Mucosa of descending colon (tissue), 3 donors: Measurements from ENCODE around the gene USP10. TPM values are rescaled to one million over a fixed set of nuclear protein-coding genes. Genes with fewer than 3 reads are reported as not detected.

Source experiments
- ATAC-seq: fragments of 200-7000 bp; cut with Tn5 transposase; one replicate; pipeline ENCODE4 v1.9.1; 2020; ENCODE audit warnings: mild to moderate bottlenecking, moderate library complexity
- DNase-seq, 3 donors: peaks; one replicate each; pipeline ENCODE4 v3.0.0-alpha.2; 2020
- H3K36me3 ChIP-seq: fragments of 200-600 bp; one replicate; pipeline ENCODE4 v1.8.0; 2021; ENCODE audit warnings: low read depth, mild to moderate bottlenecking
- H3K4me1 ChIP-seq: fragments of 200-600 bp; one replicate; pipeline ENCODE4 v1.8.0; 2021; ENCODE audit warnings: low read depth, mild to moderate bottlenecking
- H3K4me3 ChIP-seq: fragments of 200-600 bp; one replicate; pipeline ENCODE4 v1.8.0; 2021; ENCODE audit warnings: mild to moderate bottlenecking
- H3K9me3 ChIP-seq: fragments of 200-600 bp; one replicate; pipeline ENCODE4 v1.8.0; 2021; ENCODE audit warnings: mild to moderate bottlenecking
- intact Hi-C, 2 donors: fragments of 100-400 bp; cut with DNase I in 1 of 2; cut with micrococcal nuclease in 1 of 2; formaldehyde crosslinking; loops; one replicate each; pipeline versions ENCODE4 v1.11.0 to v1.11.1; 2022; cut with DNase I, micrococcal nuclease
- total RNA-seq, 3 donors: library from RNA; stranded (reverse); fragmentation: NEBNext Ultra II Directional in 2 of 3; extraction: Animal tissue kit (Norgen Biotek cat#: 25700) in 2 of 3; gene quantifications; one replicate each; pipeline versions ENCODE4 v1.2.1 to v1.2.4, GENCODE V29; 2021 to 2023
- TF ChIP-seq, protein P1 (sequence below): fragments of 200-600 bp; IDR thresholded peaks from one replicate; pipeline ENCODE4 v1.8.0; 2022; ENCODE audit warnings: antibody characterized with exemption, mild to moderate bottlenecking
- donor health status: DM: no; HTN: no; CAD: no; lungs with moderate emphysema.
- donor health status: DM: no; HTN: no; CAD: no.
- donor health status: DM: no; HTN: yes; CAD: no.

USP10 gene
- total RNA-seq, 3 donors from 2014 or later = 65.1 to 76.9 (median 72.4) TPM

DNA sequence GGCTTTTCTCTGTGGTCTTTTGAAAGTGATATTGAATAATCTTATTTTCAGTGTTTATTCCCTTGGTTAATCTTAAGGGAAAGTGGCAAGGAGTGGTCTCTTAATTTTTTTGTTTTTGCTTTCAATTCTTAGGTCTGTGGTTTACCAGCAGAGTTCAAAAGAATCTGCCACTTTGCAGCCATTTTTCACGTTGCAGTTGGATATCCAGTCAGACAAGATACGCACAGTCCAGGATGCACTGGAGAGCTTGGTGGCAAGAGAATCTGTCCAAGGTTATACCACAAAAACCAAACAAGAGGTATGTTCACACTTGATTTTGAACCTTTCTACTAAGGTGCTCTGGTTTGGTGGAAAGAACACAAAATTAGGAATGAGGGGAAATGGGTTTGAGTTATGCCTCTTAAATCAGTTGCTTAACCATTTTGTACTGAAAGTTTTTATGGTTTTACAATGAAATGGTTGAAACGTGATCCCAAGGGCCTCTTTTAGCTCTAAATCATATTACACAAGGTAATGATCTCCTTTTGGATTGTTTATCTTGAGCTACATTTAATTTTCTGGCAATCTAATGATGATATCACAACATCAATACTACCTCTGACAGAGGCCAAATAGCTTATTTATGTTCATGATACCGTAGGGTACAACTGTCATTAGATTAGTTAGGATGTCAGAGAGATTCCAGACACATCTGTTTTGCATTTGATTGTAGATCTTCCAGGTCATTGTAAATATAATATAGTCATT lies 68.4 kb downstream of the USP10 start:
- Histone ChIP-seq H3K9me3 (no peaks in the 10 kb centered on the region), H3K4me1 (no peaks in the 10 kb centered on the region), H3K4me3 (no peak overlapping the region), H3K36me3 (no peaks in the 10 kb centered on the region)
- ATAC-seq (no peak), DNase-seq (no peak)
- intact Hi-C loops = no loop called here
- TF ChIP-seq, protein P1, sequence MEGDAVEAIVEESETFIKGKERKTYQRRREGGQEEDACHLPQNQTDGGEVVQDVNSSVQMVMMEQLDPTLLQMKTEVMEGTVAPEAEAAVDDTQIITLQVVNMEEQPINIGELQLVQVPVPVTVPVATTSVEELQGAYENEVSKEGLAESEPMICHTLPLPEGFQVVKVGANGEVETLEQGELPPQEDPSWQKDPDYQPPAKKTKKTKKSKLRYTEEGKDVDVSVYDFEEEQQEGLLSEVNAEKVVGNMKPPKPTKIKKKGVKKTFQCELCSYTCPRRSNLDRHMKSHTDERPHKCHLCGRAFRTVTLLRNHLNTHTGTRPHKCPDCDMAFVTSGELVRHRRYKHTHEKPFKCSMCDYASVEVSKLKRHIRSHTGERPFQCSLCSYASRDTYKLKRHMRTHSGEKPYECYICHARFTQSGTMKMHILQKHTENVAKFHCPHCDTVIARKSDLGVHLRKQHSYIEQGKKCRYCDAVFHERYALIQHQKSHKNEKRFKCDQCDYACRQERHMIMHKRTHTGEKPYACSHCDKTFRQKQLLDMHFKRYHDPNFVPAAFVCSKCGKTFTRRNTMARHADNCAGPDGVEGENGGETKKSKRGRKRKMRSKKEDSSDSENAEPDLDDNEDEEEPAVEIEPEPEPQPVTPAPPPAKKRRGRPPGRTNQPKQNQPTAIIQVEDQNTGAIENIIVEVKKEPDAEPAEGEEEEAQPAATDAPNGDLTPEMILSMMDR = no peak

DNA sequence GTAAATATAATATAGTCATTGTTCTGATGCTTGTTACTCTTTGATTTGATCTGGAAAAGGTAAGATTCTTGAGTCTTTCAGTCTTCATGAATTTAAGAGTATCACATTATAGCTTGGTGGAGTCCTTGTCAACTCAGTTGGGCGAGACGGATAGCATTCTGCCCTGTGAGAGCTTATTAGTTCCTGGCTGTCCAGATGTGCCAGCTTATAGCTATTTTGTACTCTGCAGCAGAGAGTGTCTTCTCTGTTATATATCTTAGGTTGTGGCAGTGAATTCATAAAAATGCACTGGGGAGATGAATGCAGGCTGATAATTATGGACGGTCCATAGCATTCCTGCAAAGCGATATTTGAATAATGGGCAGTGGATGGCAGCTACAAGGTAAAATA lies 69.0 kb downstream of the USP10 start:
- Histone ChIP-seq H3K4me3 (no peak overlapping the region), H3K4me1 (no peaks in the 10 kb centered on the region), H3K9me3 (no peaks in the 10 kb centered on the region), H3K36me3 (no peaks in the 10 kb centered on the region)
- TF ChIP-seq, protein P1 = no peak
- DNase-seq (no peak), ATAC-seq (no peak)
- intact Hi-C loops = no loop called here

DNA sequence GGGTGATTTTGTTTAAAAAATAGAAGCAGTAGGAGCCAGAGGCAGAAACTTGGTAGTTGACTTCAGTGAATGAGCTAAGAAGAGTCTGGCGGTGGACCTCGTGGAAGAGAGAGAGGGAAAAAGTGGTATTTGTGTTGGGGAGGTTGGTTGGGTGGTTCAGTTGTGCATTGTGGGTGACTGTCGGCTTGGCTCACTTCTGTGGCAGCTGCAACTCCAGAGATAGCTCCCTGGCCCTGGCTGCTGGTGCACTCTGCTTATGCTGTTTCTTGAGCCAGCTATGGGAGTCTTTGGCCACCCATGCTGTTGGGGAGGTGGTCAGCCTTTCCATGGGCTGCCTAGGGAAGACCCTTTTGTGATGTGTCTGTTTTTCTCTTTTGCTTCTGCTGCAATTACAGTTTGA lies 69.6 kb downstream of the USP10 start:
- intact Hi-C loops = no loop called here

DNA sequence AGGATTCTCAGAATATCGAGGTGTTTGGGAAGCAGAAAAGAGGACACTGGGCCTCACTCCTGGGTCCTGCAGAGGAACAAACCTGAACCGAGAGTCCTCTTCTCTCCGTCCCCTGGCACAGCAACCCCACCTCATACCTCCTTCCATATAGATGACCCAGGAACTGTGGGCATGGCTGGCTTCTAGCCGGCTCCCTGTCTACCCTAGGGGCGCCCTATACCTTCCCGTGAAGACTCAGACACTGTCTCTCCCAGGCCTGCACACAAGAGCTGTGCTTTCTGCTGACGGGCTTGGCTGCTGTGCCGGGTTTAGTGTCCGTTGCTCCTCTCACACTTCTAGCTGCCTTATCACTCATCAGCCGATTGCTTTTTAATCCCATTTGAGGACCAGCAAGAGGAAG lies 73.5 kb downstream of the USP10 start:
- intact Hi-C loops = no loop called here
- DNase-seq = no peak
- Histone ChIP-seq H3K4me3 (no peak overlapping the region), H3K36me3 (no peaks in the 10 kb centered on the region), H3K9me3 (no peaks in the 10 kb centered on the region), H3K4me1 (no peaks in the 10 kb centered on the region)
- no peak for ATAC-seq
- TF ChIP-seq, protein P1 = no peak

More for the DNA sequence above, 69.6 kb downstream of the USP10 start:
- no peak for DNase-seq
- H3K4me1 ChIP-seq = no peaks in the 10 kb centered on the region
- no peak for ATAC-seq
- no peaks in the 10 kb centered on the region for H3K9me3 ChIP-seq
- no peak overlapping the region for H3K4me3 ChIP-seq
- TF ChIP-seq, protein P1 = no peak
- H3K36me3 ChIP-seq = no peaks in the 10 kb centered on the region

DNA sequence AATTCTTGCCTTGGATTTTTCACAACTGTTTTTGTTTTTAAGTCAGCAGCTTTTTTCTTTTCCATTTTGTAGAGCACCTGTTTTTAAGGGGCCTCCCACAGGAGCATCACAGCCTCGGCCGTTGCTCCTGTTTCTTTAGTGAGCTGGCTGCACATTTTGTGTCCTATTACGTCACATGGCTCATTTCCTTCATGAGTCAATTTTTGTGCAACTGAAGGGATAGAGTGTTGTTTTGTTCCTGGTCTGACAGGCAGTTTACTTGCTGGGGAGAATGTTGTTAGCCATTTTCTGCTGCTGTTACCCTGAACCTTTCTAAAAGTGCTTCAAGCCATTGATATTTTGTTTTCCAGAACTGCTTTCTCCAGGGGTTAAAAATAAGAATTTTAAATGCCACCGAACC lies 75.0 kb downstream of the USP10 start:
- TF ChIP-seq, protein P1 = no peak
- ATAC-seq (peak; percentile 10), DNase-seq (no peak)
- intact Hi-C loops = no loop called here
- no peaks in the 10 kb centered on the region for H3K4me1 ChIP-seq
- no peaks in the 10 kb centered on the region for H3K36me3 ChIP-seq
- no peak overlapping the region for H3K4me3 ChIP-seq
- no peaks in the 10 kb centered on the region for H3K9me3 ChIP-seq
